H1 (cell line): Measurements from ENCODE around the gene THUMPD2. TPM values are rescaled to one million over a fixed set of nuclear protein-coding genes. Genes with fewer than 3 reads are reported as not detected.

Experiments
- CTCF ChIA-PET: fragments of 300-600 bp; sonication (Branson Sonifier 250); formaldehyde crosslinking; loops from one replicate; lab custom pipeline; 2021; ENCODE audit not compliant: partially characterized antibody; lab: Charles Lee
- POLR2A ChIA-PET: fragments of 300-600 bp; sonication (Branson Sonifier 250); formaldehyde crosslinking; loops from one replicate; lab custom pipeline; 2021; ENCODE audit warnings: inconsistent platforms; ENCODE audit not compliant: partially characterized antibody; lab: Charles Lee
- DNase-seq, 2 experiments: peaks; one replicate each; pipeline versions ENCODE4 v3.0.0 to v3.0.0-alpha.2; 2010 to 2022; ENCODE audit warnings: low spot score in 2 of 2, low read depth in 1 of 2, mixed read lengths in 1 of 2
- FAIRE-seq: peaks from 2 replicates; lab custom pipeline; 2011; peaks lifted over from hg19 to GRCh38; lab: Jason Lieb, UNC
- H2AFZ ChIP-seq: 2 replicates; pipeline ENCODE4 v1.8.1; 2012; ENCODE audit warnings: low read length, inconsistent platforms
- H2AK5ac ChIP-seq: 2 replicates; pipeline ENCODE4 v1.6.1; 2013; ENCODE audit warnings: low read depth, low read length
- H2BK120ac ChIP-seq: replicated peaks from 2 replicates; pipeline ENCODE3; 2013; ENCODE audit warnings: low read depth, low read length, inconsistent platforms
- H2BK12ac ChIP-seq: 2 replicates; pipeline ENCODE4 v1.6.1; 2013; ENCODE audit warnings: low read depth, low read length
- H2BK15ac ChIP-seq: 2 replicates; pipeline ENCODE4 v1.6.1; 2013; ENCODE audit warnings: low read length
- H2BK20ac ChIP-seq: 2 replicates; pipeline ENCODE4 v1.6.1; 2013; ENCODE audit warnings: low read length
- H2BK5ac ChIP-seq: 2 replicates; pipeline ENCODE4 v1.6.1; 2013; ENCODE audit warnings: low read depth, low read length
- H3K14ac ChIP-seq: 2 replicates; pipeline ENCODE4 v1.6.1; 2013; ENCODE audit warnings: inconsistent platforms; ENCODE audit not compliant: insufficient read length
- H3K18ac ChIP-seq: 2 replicates; pipeline ENCODE4 v1.6.1; 2013; ENCODE audit warnings: low read length; ENCODE audit errors: extremely low read depth
- H3K23ac ChIP-seq: 2 replicates; pipeline ENCODE4 v1.6.1; 2013; ENCODE audit warnings: inconsistent platforms; ENCODE audit not compliant: insufficient read length
- H3K23me2 ChIP-seq: 2 replicates; pipeline ENCODE4 v1.6.1; 2013; ENCODE audit warnings: low read depth, low read length
- H3K27ac ChIP-seq: 2 replicates; pipeline ENCODE4 v1.6.1; 2011; ENCODE audit warnings: low read depth, low read length, inconsistent platforms
- H3K27me3 ChIP-seq, 4 experiments: replicated peaks in 1 of 4; 1 replicate in 1 of 4; 2 replicates in 3 of 4; pipeline versions ENCODE4 v1.6.1 to v1.8.1; 2011 to 2013; ENCODE audit warnings: low read length in 3 of 4, mild to moderate bottlenecking in 3 of 4, inconsistent platforms in 2 of 4, mixed read lengths in 2 of 4, moderate library complexity in 1 of 4; ENCODE audit not compliant: control insufficient read depth in 3 of 4, insufficient read depth in 3 of 4; ENCODE audit errors: extremely low read depth in 1 of 4
- H3K36me3 ChIP-seq, 4 experiments: 2 replicates each; pipeline versions ENCODE4 v1.6.1 to v1.8.1; 2011 to 2013; ENCODE audit warnings: mild to moderate bottlenecking in 4 of 4, low read length in 3 of 4, moderate library complexity in 2 of 4, control low read depth in 1 of 4, inconsistent platforms in 1 of 4; ENCODE audit not compliant: insufficient read depth in 4 of 4, control insufficient read depth in 2 of 4
- H3K4ac ChIP-seq: replicated peaks from 2 replicates; pipeline ENCODE3; 2013; ENCODE audit warnings: low read length, low read depth, mixed read lengths, inconsistent platforms; ENCODE audit not compliant: insufficient read length
- H3K4me1 ChIP-seq, 4 experiments: replicated peaks in 1 of 4; 1 replicate in 1 of 4; 2 replicates in 3 of 4; pipeline versions ENCODE4 v1.6.1 to v1.8.1; 2011 to 2013; ENCODE audit warnings: low read length in 3 of 4, inconsistent platforms in 2 of 4, mixed read lengths in 1 of 4; ENCODE audit not compliant: insufficient read depth in 4 of 4, control insufficient read depth in 3 of 4
- H3K4me2 ChIP-seq, 2 experiments: 2 replicates each; pipeline versions ENCODE4 v1.6.1 to v1.8.1; 2011 to 2013; ENCODE audit warnings: low read depth in 2 of 2, low read length in 2 of 2, control low read depth in 1 of 2, inconsistent platforms in 1 of 2, mild to moderate bottlenecking in 1 of 2; ENCODE audit not compliant: insufficient read depth in 1 of 2
- H3K4me3 ChIP-seq, 4 experiments: fragments of 200-600, 300-600 bp in 1 of 4; sonication (generic), shearing (Covaris generic), sonication (Bioruptor Twin) in 1 of 4; 2 replicates each; pipeline versions ENCODE4 v1.5.1 to v1.8.1; 2011 to 2016; ENCODE audit warnings: low read length in 4 of 4, low read depth in 3 of 4, control low read depth in 2 of 4, inconsistent platforms in 2 of 4, mild to moderate bottlenecking in 2 of 4, mixed read lengths in 1 of 4, moderate library complexity in 1 of 4; ENCODE audit not compliant: insufficient read depth in 2 of 4; ENCODE audit errors: extremely low read depth in 1 of 4
- H3K56ac ChIP-seq: replicated peaks from 2 replicates; pipeline ENCODE3; 2013; ENCODE audit warnings: low read depth, mild to moderate bottlenecking, mixed read lengths, low read length, inconsistent platforms; ENCODE audit not compliant: insufficient read length
- H3K79me1 ChIP-seq: 2 replicates; pipeline ENCODE4 v1.6.1; 2013; ENCODE audit warnings: low read depth, low read length, control low read depth
- H3K79me2 ChIP-seq, 2 experiments: 2 replicates each; pipeline versions ENCODE4 v1.6.1 to v1.8.1; 2012 to 2013; ENCODE audit warnings: low read length in 2 of 2, mild to moderate bottlenecking in 2 of 2, inconsistent platforms in 1 of 2; ENCODE audit not compliant: insufficient read depth in 2 of 2, control insufficient read depth in 1 of 2
- H3K9ac ChIP-seq, 4 experiments: replicated peaks in 1 of 4; 1 replicate in 1 of 4; 2 replicates in 3 of 4; pipeline versions ENCODE4 v1.6.1 to v1.8.1; 2011 to 2013; ENCODE audit warnings: low read depth in 3 of 4, low read length in 3 of 4, control low read depth in 2 of 4, mild to moderate bottlenecking in 2 of 4, moderate library complexity in 2 of 4, inconsistent platforms in 1 of 4; ENCODE audit errors: extremely low read depth in 1 of 4
- H3K9me3 ChIP-seq, 2 experiments: 2 replicates each; pipeline versions ENCODE4 v1.6.1 to v1.8.1; 2012 to 2013; ENCODE audit warnings: mild to moderate bottlenecking in 2 of 2, moderate library complexity in 2 of 2, control low read depth in 1 of 2, inconsistent platforms in 1 of 2, low read depth in 1 of 2, low read length in 1 of 2, mixed read lengths in 1 of 2; ENCODE audit not compliant: insufficient read depth in 2 of 2
- H4K20me1 ChIP-seq, 2 experiments: replicated peaks in 1 of 2; 2 replicates each; pipeline versions ENCODE3 to v1.8.1; 2011 to 2013; ENCODE audit warnings: inconsistent platforms in 2 of 2, low read length in 2 of 2, mild to moderate bottlenecking in 1 of 2; ENCODE audit not compliant: insufficient read depth in 2 of 2, control insufficient read depth in 1 of 2
- H4K5ac ChIP-seq: 2 replicates; pipeline ENCODE4 v1.6.1; 2013; ENCODE audit warnings: low read length, low read depth, mixed read lengths, inconsistent platforms; ENCODE audit not compliant: insufficient read length
- H4K8ac ChIP-seq: 2 replicates; pipeline ENCODE4 v1.8.0; 2013; ENCODE audit warnings: mild to moderate bottlenecking, moderate library complexity, low read length, inconsistent platforms; ENCODE audit not compliant: insufficient read depth; ENCODE audit errors: extremely low read depth
- H4K91ac ChIP-seq: replicated peaks from 2 replicates; pipeline ENCODE3; 2013; ENCODE audit warnings: low read length, mixed read lengths, inconsistent platforms; ENCODE audit not compliant: insufficient read length
- BACH1 ChIP-seq: IDR thresholded peaks from 2 replicates; pipeline ENCODE4 v1.6.1; 2012; ENCODE audit warnings: low read length, improper control_type of control experiment
- CBX5 ChIP-seq: fragments of 300-800, 300-1000 bp; sonication (generic); IDR thresholded peaks from 2 replicates; pipeline ENCODE4 v1.7.1; 2016; ENCODE audit warnings: antibody characterized with exemption, low read length, low read depth
- CTBP2 ChIP-seq: IDR thresholded peaks from 2 replicates; pipeline ENCODE4 v1.7.0; 2011; ENCODE audit warnings: borderline replicate concordance, mild to moderate bottlenecking, moderate library complexity, mixed read lengths, low read length; ENCODE audit not compliant: insufficient read depth, insufficient read length
- EGR1 ChIP-seq: IDR thresholded peaks from 2 replicates; pipeline ENCODE4 v1.6.1; 2011; ENCODE audit warnings: low read depth, low read length, borderline replicate concordance
- HDAC6 ChIP-seq: IDR thresholded peaks from one replicate; pipeline ENCODE4 v1.7.1; 2012; ENCODE audit warnings: low read depth, mild to moderate bottlenecking, inconsistent platforms, low read length, moderate library complexity
- JUND ChIP-seq: IDR thresholded peaks from 2 replicates; pipeline ENCODE4 v1.6.1; 2011; ENCODE audit warnings: mild to moderate bottlenecking, improper control_type of control experiment, low read length
- NANOG ChIP-seq: IDR thresholded peaks from 2 replicates; pipeline ENCODE4 v1.6.1; 2011; ENCODE audit warnings: low read length, low read depth, mild to moderate bottlenecking, inconsistent platforms; ENCODE audit not compliant: insufficient read depth, poor library complexity, severe bottlenecking
- NRF1 ChIP-seq: IDR thresholded peaks from 2 replicates; pipeline ENCODE4 v1.6.1; 2011; ENCODE audit warnings: mild to moderate bottlenecking, low read depth, low read length, improper control_type of control experiment
- POLR2AphosphoS5 ChIP-seq: IDR thresholded peaks from 2 replicates; pipeline ENCODE4 v1.6.1; 2011; ENCODE audit warnings: low read depth, low read length
- POU5F1 ChIP-seq: IDR thresholded peaks from 2 replicates; pipeline ENCODE4 v1.6.1; 2011; ENCODE audit warnings: low read depth, mild to moderate bottlenecking, low read length, moderate library complexity
- TAF7 ChIP-seq: optimal IDR thresholded peaks from 2 replicates; pipeline ENCODE3; 2011; ENCODE audit warnings: low read depth, mild to moderate bottlenecking, inconsistent platforms, low read length, moderate library complexity, borderline replicate concordance
- TCF12 ChIP-seq: IDR thresholded peaks from 2 replicates; pipeline ENCODE4 v1.6.1; 2011; ENCODE audit warnings: low read depth, mild to moderate bottlenecking, low read length
- TEAD4 ChIP-seq: IDR thresholded peaks from 2 replicates; pipeline ENCODE4 v1.6.1; 2012; ENCODE audit warnings: low read depth, low read length, inconsistent platforms, mixed read lengths
- ZNF274 ChIP-seq: IDR thresholded peaks from 2 replicates; pipeline ENCODE4 v1.7.0; 2012; ENCODE audit warnings: low read length, borderline replicate concordance; ENCODE audit errors: extremely low read depth
- WGBS, 2 experiments: shearing (Covaris generic) in 1 of 2; methylation state at CpG; one replicate each; pipeline versions ENCODE4 v1.1.6 to v1.1.7; 2013 to 2015; ENCODE audit warnings: low lambda C conversion rate in 2 of 2, mixed read lengths in 2 of 2, inconsistent platforms in 1 of 2, low coverage in 1 of 2, missing lambda C conversion rate in 1 of 2; ENCODE audit not compliant: insufficient replicate concordance in 2 of 2, insufficient coverage in 1 of 2, insufficient read length in 1 of 2; ENCODE audit errors: extremely low coverage in 1 of 2, missing lambda C conversion rate in 1 of 2; 5-methylcytosine and 5-hydroxymethylcytosine counted together
- polyA plus RNA-seq, 7 experiments: library from polyadenylated mRNA; depleted of rRNA in 3 of 7; stranded (reverse) in 5 of 7; unstranded in 2 of 7; fragments of >200 nt in 5 of 7; fragments of 200-250 nt in 2 of 7; gene quantifications; 1 replicate in 5 of 7; 2 replicates in 1 of 7; 4 replicates in 1 of 7; pipeline versions ENCODE4 v1.2.1 to v1.2.3, GENCODE V29; 2011 to 2013; ENCODE audit warnings: missing spikeins in 2 of 7, mixed read lengths in 2 of 7
- total RNA-seq: library from RNA; stranded (reverse); fragmentation: NEBNext Ultra II Directional; extraction: Animal tissue kit (Norgen Biotek cat#: 25700); gene quantifications from 2 replicates; pipeline ENCODE4 v1.2.1, GENCODE V29; 2021
- TF ChIP-seq, protein P1 (sequence below): IDR thresholded peaks from 2 replicates; pipeline ENCODE4 v1.6.1; 2012; ENCODE audit warnings: inconsistent platforms

THUMPD2 gene
- total and polyA plus RNA-seq, 2 of the 8 experiments (the other 6 are each of a cell fraction or from before 2014, with no cell fraction given), result 8.6 to 17.0 TPM

DNA sequence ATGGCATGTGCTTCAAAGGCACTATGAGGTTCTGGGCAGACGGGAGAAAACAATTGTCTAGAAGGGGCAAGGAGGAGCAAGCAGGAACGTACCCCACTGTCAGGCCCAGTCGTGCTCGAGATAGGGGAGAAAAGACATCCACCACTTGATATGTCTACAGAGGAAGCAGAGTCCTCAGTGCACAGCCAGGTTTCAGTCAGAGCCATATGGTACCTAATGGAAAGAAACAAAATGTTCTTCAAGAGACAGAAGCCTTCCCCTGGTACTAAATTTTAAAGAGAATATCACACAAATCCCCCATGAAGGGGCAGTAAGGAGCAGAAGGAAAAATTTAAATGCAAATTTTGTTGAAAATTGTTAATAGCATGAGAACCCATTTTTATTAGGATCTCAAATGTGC lies 21.9 kb downstream of the THUMPD2 start:
- Histone ChIP-seq H2BK5ac (no peak overlapping the region), H3K18ac (no peak overlapping the region), H4K5ac (no peak overlapping the region), H3K4me2 (no peak overlapping the region), H2AK5ac (no peak overlapping the region), H3K23ac (no peak overlapping the region), H4K8ac (no peak overlapping the region), H3K4ac (no peak overlapping the region), H3K9ac (no peak overlapping the region), H3K79me1 (no peaks in the 10 kb centered on the region), H4K20me1 (peaks cover 1 to 2% of the 10 kb centered on the region in 2 experiments), H2BK12ac (no peak overlapping the region), H2BK15ac (no peak overlapping the region), H3K9me3 (no peaks in the 10 kb centered on the region), H3K56ac (no peak overlapping the region), H3K4me1 (no peaks in the 10 kb centered on the region), H2BK20ac (no peak overlapping the region), H3K23me2 (no peaks in the 10 kb centered on the region), H3K14ac (no peak overlapping the region), H3K79me2 (no peaks in the 10 kb centered on the region), H2BK120ac (no peak overlapping the region), H3K27me3 (no peaks in the 10 kb centered on the region), H3K36me3 (peaks cover 2 to 72% (median 35%) of the 10 kb centered on the region in 4 experiments), H3K4me3 (no peak overlapping the region), H4K91ac (no peak overlapping the region), H3K27ac (no peak overlapping the region), H2AFZ (no peak overlapping the region)
- ChIA-PET POLR2A (no interaction called here), CTCF (interaction anchor here (1.2 to 1.4 kb wide), 3 partner anchors 11 to 26 kb away, joined by 3 read pairs; no protein-coding TSS in a partner anchor)
- no peak for DNase-seq
- 86% methylated on average over 4 of the region's 4 CpGs; no CpG with 5 or more reads in 1 of the 2 experiments for WGBS, 2 experiments
- FAIRE-seq, result no peak
- no peak for TF ChIP-seq POLR2AphosphoS5
- no peak for TF ChIP-seq NANOG
- TF ChIP-seq CTBP2, result no peak
- no peak for TF ChIP-seq HDAC6
- no peak for TF ChIP-seq ZNF274
- no peak for TF ChIP-seq EGR1
- TF ChIP-seq BACH1, result no peak
- no peak for TF ChIP-seq POU5F1
- TF ChIP-seq TEAD4, result no peak
- no peak for TF ChIP-seq NRF1
- no peak for TF ChIP-seq CBX5
- TF ChIP-seq TAF7, result no peak
- TF ChIP-seq, protein P1, sequence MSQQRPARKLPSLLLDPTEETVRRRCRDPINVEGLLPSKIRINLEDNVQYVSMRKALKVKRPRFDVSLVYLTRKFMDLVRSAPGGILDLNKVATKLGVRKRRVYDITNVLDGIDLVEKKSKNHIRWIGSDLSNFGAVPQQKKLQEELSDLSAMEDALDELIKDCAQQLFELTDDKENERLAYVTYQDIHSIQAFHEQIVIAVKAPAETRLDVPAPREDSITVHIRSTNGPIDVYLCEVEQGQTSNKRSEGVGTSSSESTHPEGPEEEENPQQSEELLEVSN, result no peak
- TF ChIP-seq JUND, result no peak
- no peak for TF ChIP-seq TCF12
